Tibial nerve (tissue), 4 donors: Measurements from ENCODE around the gene DDB1. TPM values are rescaled to one million over a fixed set of nuclear protein-coding genes. Genes with fewer than 3 reads are reported as not detected.

Experiments used
- DNase-seq, 2 donors: peaks; one replicate each; pipeline ENCODE4 v3.0.0-alpha.2; 2019; ENCODE audit warnings: low spot score in 2 of 2
- H3K27ac ChIP-seq, 4 donors: fragments of 200-600 bp; sonication (generic) in 3 of 4; one replicate each; pipeline ENCODE4 v1.5.1; 2017 to 2019; ENCODE audit warnings: mild to moderate bottlenecking in 1 of 4
- H3K27me3 ChIP-seq, 2 donors: fragments of 200-600 bp; sonication (generic) in 1 of 2; one replicate each; pipeline versions ENCODE4 v1.5.1 to v1.6.0; 2017 to 2019
- H3K36me3 ChIP-seq, 3 donors: fragments of 200-600 bp; sonication (generic); one replicate each; pipeline ENCODE4 v1.5.1; 2018 to 2019
- H3K4me1 ChIP-seq, 4 donors: fragments of 200-600 bp; sonication (generic) in 3 of 4; one replicate each; pipeline ENCODE4 v1.5.1; 2017 to 2019
- H3K4me3 ChIP-seq, 4 donors: fragments of 200-600 bp; sonication (generic) in 3 of 4; one replicate each; pipeline ENCODE4 v1.5.1; 2017 to 2019; ENCODE audit warnings: mild to moderate bottlenecking in 1 of 4, moderate library complexity in 1 of 4
- H3K9me3 ChIP-seq, 4 donors: fragments of 200-600 bp; sonication (generic) in 3 of 4; one replicate each; pipeline ENCODE4 v1.5.1; 2017 to 2019
- EP300 ChIP-seq, 2 donors: sonication (generic); formaldehyde crosslinking; IDR thresholded peaks; one replicate each; pipeline ENCODE4 v1.6.1; 2017; ENCODE audit warnings: antibody characterized with exemption in 2 of 2, mild to moderate bottlenecking in 1 of 2
- POLR2A ChIP-seq, 2 donors: fragments of 450-650 bp; IDR thresholded peaks; one replicate each; pipeline ENCODE4 v1.6.1; 2017; ENCODE audit warnings: antibody characterized with exemption in 2 of 2, mild to moderate bottlenecking in 2 of 2, moderate library complexity in 2 of 2
- WGBS, 2 donors: methylation state at CpG; one replicate each; pipeline ENCODE4 v1.1.5; 2018; 5-methylcytosine and 5-hydroxymethylcytosine counted together
- total RNA-seq, 4 donors: library from RNA; depleted of rRNA; stranded (reverse); fragments of >200 nt; gene quantifications; one replicate each; pipeline ENCODE4 v1.1.0, GENCODE V29; 2016
- TF ChIP-seq, protein P1 (sequence below), 5 experiments: fragments of 200-600 bp in 3 of 5; fragments of 450-650 bp in 2 of 5; sonication (generic) in 3 of 5; IDR thresholded peaks; one replicate each; pipeline ENCODE4 v1.5.1; 2016 to 2019; ENCODE audit warnings: antibody characterized with exemption in 5 of 5, mild to moderate bottlenecking in 3 of 5, moderate library complexity in 2 of 5

DDB1 gene
- total RNA-seq, 4 donors from 2014 or later = 100 to 138 (median 113) TPM

DNA sequence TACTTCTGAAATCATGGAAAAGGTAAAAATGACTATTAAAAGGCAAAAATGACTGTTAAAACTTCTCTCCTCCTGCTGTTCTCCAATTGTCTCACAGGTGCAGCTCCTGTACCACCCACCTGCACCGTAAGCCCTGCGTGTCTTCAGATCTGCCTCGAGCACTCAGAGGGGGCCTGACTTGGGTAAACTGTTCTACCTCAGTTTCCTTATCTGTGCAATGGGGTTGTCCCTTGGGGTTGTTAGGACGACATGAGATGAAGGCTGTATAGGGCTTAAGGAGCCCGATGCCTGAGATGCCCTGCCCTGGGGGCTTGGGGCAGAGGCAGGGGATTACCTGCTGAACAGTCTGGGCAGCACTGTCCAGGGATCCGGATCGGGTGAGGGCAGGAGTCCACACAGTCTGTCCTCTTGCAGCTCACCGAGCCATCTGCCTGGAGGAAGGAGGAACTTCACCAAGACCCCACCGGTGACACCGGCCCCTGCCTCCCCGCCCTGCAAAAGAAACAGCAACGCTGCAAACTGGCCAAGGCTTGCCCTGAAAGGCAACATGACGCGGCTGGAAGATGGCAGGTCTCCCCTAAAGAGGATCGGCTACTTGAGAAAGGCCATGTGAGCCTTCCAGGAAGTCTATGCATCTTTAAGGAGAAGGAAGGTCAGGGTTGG, 64.2 kb downstream of the DDB1 start:
- TF ChIP-seq POLR2A (IDR thresholded peaks at IDR 0.05) = no peak
- TF ChIP-seq EP300 (IDR thresholded peaks at IDR 0.05) = no peak
- TF ChIP-seq, protein P1, sequence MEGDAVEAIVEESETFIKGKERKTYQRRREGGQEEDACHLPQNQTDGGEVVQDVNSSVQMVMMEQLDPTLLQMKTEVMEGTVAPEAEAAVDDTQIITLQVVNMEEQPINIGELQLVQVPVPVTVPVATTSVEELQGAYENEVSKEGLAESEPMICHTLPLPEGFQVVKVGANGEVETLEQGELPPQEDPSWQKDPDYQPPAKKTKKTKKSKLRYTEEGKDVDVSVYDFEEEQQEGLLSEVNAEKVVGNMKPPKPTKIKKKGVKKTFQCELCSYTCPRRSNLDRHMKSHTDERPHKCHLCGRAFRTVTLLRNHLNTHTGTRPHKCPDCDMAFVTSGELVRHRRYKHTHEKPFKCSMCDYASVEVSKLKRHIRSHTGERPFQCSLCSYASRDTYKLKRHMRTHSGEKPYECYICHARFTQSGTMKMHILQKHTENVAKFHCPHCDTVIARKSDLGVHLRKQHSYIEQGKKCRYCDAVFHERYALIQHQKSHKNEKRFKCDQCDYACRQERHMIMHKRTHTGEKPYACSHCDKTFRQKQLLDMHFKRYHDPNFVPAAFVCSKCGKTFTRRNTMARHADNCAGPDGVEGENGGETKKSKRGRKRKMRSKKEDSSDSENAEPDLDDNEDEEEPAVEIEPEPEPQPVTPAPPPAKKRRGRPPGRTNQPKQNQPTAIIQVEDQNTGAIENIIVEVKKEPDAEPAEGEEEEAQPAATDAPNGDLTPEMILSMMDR (IDR thresholded peaks at IDR 0.05) = no peak
- DNase-seq = no peak
- WGBS, 2 donors = 88 to 90% methylated on average over 8 to 15 of the region's 15 CpGs

DNA sequence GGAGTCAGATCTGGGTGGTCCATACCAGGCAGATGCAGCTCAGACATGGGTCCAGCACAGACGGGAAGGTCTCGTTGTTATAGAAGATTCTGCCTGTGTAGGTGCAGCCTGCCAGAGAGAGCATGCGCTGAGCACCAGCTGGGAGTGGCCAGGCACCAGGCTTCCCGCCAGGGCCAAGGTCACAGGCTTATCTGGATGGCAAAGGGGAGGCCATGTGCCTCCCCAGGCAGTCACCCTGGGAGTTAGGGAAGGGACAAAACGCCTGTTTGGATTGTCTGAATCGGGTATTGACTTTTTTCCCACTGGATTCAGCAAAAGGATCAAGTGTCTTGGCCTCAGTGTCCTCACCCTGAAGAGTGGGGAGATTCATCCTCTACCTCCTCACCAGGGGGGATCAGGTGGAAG, 65.5 kb downstream of the DDB1 start:
- H3K4me1 ChIP-seq = no peaks in the 10 kb centered on the region
- H3K27me3 ChIP-seq = no peaks in the 10 kb centered on the region
- no peak for DNase-seq
- no peak overlapping the region for H3K4me3 ChIP-seq
- WGBS, 2 donors = 59 to 67% methylated on average over 6 of the region's 6 CpGs
- H3K27ac ChIP-seq = no peak overlapping the region
- H3K36me3 ChIP-seq = no peaks in the 10 kb centered on the region
- H3K9me3 ChIP-seq = no peaks in the 10 kb centered on the region
- no peak for TF ChIP-seq EP300 (IDR thresholded peaks at IDR 0.05)
- TF ChIP-seq, protein P1 (IDR thresholded peaks at IDR 0.05) = no peak
- no peak for TF ChIP-seq POLR2A (IDR thresholded peaks at IDR 0.05)

More for the DNA sequence above, 64.2 kb downstream of the DDB1 start:
- Histone ChIP-seq H3K36me3 (no peaks in the 10 kb centered on the region), H3K27me3 (no peaks in the 10 kb centered on the region), H3K4me3 (no peak overlapping the region), H3K9me3 (no peaks in the 10 kb centered on the region), H3K4me1 (no peaks in the 10 kb centered on the region), H3K27ac (no peak overlapping the region)

DNA sequence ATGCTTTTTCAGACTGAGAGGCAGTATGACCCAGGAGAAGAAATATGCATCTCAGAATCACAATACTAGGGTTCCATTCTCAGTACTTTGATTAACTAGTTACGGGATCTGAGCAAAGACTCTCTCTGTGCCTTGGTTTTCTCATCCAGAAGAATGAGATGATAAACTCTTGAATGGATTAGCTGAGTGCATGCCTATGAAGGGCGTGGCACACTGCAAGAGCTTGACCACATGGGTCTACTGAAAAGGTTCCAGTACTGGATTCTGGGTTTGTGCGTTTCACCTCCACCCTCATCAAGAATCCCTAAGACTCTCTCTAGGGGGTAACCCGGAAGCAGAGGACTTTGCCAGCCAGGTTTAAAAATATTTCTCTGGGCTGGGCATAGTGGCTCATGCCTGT, 66.3 kb downstream of the DDB1 start:
- Histone ChIP-seq H3K36me3 (no peaks in the 10 kb centered on the region), H3K9me3 (no peaks in the 10 kb centered on the region), H3K27ac (no peak overlapping the region), H3K27me3 (no peaks in the 10 kb centered on the region), H3K4me3 (no peak overlapping the region), H3K4me1 (no peaks in the 10 kb centered on the region)
- 74 to 75% methylated on average over 4 of the region's 4 CpGs for WGBS, 2 donors
- TF ChIP-seq EP300 (IDR thresholded peaks at IDR 0.05) (no peak), POLR2A (IDR thresholded peaks at IDR 0.05) (no peak)
- TF ChIP-seq, protein P1 (IDR thresholded peaks at IDR 0.05) = no peak
- DNase-seq = no peak

- no peak overlapping the region for H3K4me3 ChIP-seq
- 90 to 91% methylated on average over 14 of the region's 14 CpGs for WGBS, 2 donors
Observed at GRCh38 chr11:61265357-61265756, 67.5 kb downstream of the DDB1 start.

GRCh38 chr11:61264795-61265194, 68.1 kb downstream of the DDB1 start:
- Histone ChIP-seq H3K27ac (no peak overlapping the region), H3K4me3 (no peak overlapping the region), H3K36me3 (no peaks in the 10 kb centered on the region), H3K9me3 (no peaks in the 10 kb centered on the region), H3K4me1 (no peaks in the 10 kb centered on the region), H3K27me3 (no peaks in the 10 kb centered on the region)
- TF ChIP-seq EP300 (IDR thresholded peaks at IDR 0.05) (no peak), POLR2A (IDR thresholded peaks at IDR 0.05) (no peak)
- TF ChIP-seq, protein P1 (IDR thresholded peaks at IDR 0.05) = no peak
- no peak for DNase-seq
- 88 to 94% methylated on average over 14 of the region's 14 CpGs for WGBS, 2 donors

More at GRCh38 chr11:61265357-61265756, 67.5 kb downstream of the DDB1 start:
- no peak for TF ChIP-seq POLR2A (IDR thresholded peaks at IDR 0.05)
- TF ChIP-seq EP300 (IDR thresholded peaks at IDR 0.05) = no peak
- TF ChIP-seq, protein P1 (IDR thresholded peaks at IDR 0.05) = no peak
- Histone ChIP-seq H3K36me3 (no peaks in the 10 kb centered on the region), H3K27ac (no peak overlapping the region), H3K9me3 (no peaks in the 10 kb centered on the region), H3K27me3 (no peaks in the 10 kb centered on the region), H3K4me1 (no peaks in the 10 kb centered on the region)
- DNase-seq = no peak
